Mesendoderm (in vitro differentiated cells): ENCODE results near the gene AP3B2.

ENCODE experiments used
- DNase-seq: peaks from one replicate; pipeline ENCODE4 v3.0.0; 2013
- H2AK5ac ChIP-seq: 2 replicates; pipeline ENCODE4 v1.6.1; 2013; ENCODE audit warnings: low read length, inconsistent platforms
- H2BK120ac ChIP-seq: 2 replicates; pipeline ENCODE4 v1.6.1; 2013; ENCODE audit warnings: low read depth, mild to moderate bottlenecking, low read length, moderate library complexity, mixed read lengths
- H2BK15ac ChIP-seq: replicated peaks from 2 replicates; pipeline ENCODE4 v1.6.1; 2013; ENCODE audit warnings: low read depth, mild to moderate bottlenecking, moderate library complexity
- H2BK5ac ChIP-seq: 2 replicates; pipeline ENCODE4 v1.6.1; 2013; ENCODE audit warnings: low read length, inconsistent platforms
- H3K18ac ChIP-seq: 2 replicates; pipeline ENCODE4 v1.6.1; 2013; ENCODE audit warnings: mild to moderate bottlenecking, low read length, mixed read lengths
- H3K23ac ChIP-seq: one replicate; pipeline ENCODE4 v1.6.1; 2013; ENCODE audit warnings: low read length
- H3K27ac ChIP-seq: 2 replicates; pipeline ENCODE4 v1.5.1; 2013; ENCODE audit warnings: low read depth, mild to moderate bottlenecking, inconsistent platforms, low read length, moderate library complexity
- H3K27me3 ChIP-seq: 2 replicates; pipeline ENCODE4 v1.6.1; 2013; ENCODE audit warnings: low read length, control low read depth, mild to moderate bottlenecking, inconsistent platforms; ENCODE audit not compliant: insufficient read depth, poor library complexity
- H3K36me3 ChIP-seq: 2 replicates; pipeline ENCODE4 v1.6.1; 2013; ENCODE audit warnings: low read length, inconsistent platforms; ENCODE audit not compliant: control insufficient read depth, insufficient read depth
- H3K4ac ChIP-seq: one replicate; pipeline ENCODE4 v1.6.1; 2013; ENCODE audit warnings: low read depth, mild to moderate bottlenecking, low read length, moderate library complexity
- H3K4me1 ChIP-seq: 2 replicates; pipeline ENCODE4 v1.6.1; 2013; ENCODE audit warnings: low read depth, low read length, inconsistent platforms; ENCODE audit not compliant: control insufficient read depth
- H3K4me2 ChIP-seq: 2 replicates; pipeline ENCODE4 v1.6.1; 2013; ENCODE audit warnings: low read length
- H3K4me3 ChIP-seq: 2 replicates; pipeline ENCODE4 v1.5.1; 2013; ENCODE audit warnings: mild to moderate bottlenecking, low read length
- H3K56ac ChIP-seq: one replicate; pipeline ENCODE4 v1.6.1; 2013; ENCODE audit warnings: low read length
- H3K79me1 ChIP-seq: 2 replicates; pipeline ENCODE4 v1.6.1; 2013; ENCODE audit warnings: low read length, inconsistent platforms
- H3K79me2 ChIP-seq: 2 replicates; pipeline ENCODE4 v1.6.1; 2013; ENCODE audit warnings: mild to moderate bottlenecking, low read length; ENCODE audit not compliant: control insufficient read depth, insufficient read depth
- H3K9ac ChIP-seq: 2 replicates; pipeline ENCODE4 v1.6.1; 2013; ENCODE audit warnings: low read length, inconsistent platforms
- H4K5ac ChIP-seq: one replicate; pipeline ENCODE4 v1.6.1; 2013; ENCODE audit warnings: low read length
- H4K8ac ChIP-seq: one replicate; pipeline ENCODE4 v1.6.1; 2013; ENCODE audit warnings: low read depth, mild to moderate bottlenecking, control low read depth, low read length, moderate library complexity
- WGBS: extraction: QIAGEN DNeasy Blood & Tissue Kit; methylation state at CpG from one replicate; pipeline ENCODE4 v1.1.7; 2013; ENCODE audit warnings: low lambda C conversion rate, missing lambda C conversion rate; ENCODE audit not compliant: insufficient coverage; ENCODE audit errors: extremely low coverage; 5-methylcytosine and 5-hydroxymethylcytosine counted together

The AP3B2 gene

DNA sequence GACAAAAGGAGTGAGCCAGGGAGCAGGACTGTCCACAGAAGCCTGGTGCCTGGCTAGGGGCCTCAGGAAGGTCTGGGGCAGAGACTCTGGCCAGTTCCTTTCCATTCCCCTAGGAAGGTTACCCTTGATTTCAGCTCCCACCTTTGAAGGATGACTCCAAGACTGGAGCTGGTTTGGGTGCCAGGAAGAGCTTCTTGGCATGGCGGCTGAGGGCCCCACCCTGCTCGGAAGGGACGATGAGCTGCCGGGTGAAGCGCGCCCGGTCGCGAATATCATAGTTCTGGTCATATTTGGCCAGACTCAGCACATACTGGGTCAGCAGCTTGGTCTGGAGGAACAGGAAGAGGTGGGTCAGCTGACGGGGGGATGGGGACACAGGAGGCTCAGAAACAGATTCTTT is 43.1 kb downstream of the AP3B2 start:
- Histone ChIP-seq H3K4me1 (no peaks in the 10 kb centered on the region), H3K4me2 (no peak overlapping the region), H3K36me3 (no peaks in the 10 kb centered on the region), H2BK15ac (no peak overlapping the region), H3K27ac (no peak overlapping the region), H2AK5ac (no peak overlapping the region), H3K79me2 (no peaks in the 10 kb centered on the region), H2BK120ac (no peak overlapping the region), H3K27me3 (no peaks in the 10 kb centered on the region), H3K9ac (no peak overlapping the region), H4K5ac (no peak overlapping the region), H4K8ac (no peak overlapping the region), H3K23ac (no peak overlapping the region), H3K56ac (no peak overlapping the region), H3K18ac (no peak overlapping the region), H3K4me3 (no peak overlapping the region), H2BK5ac (no peak overlapping the region), H3K79me1 (no peaks in the 10 kb centered on the region), H3K4ac (no peak overlapping the region)
- no peak for DNase-seq
- no CpG with 5 or more reads among the region's 10 CpGs for WGBS

DNA sequence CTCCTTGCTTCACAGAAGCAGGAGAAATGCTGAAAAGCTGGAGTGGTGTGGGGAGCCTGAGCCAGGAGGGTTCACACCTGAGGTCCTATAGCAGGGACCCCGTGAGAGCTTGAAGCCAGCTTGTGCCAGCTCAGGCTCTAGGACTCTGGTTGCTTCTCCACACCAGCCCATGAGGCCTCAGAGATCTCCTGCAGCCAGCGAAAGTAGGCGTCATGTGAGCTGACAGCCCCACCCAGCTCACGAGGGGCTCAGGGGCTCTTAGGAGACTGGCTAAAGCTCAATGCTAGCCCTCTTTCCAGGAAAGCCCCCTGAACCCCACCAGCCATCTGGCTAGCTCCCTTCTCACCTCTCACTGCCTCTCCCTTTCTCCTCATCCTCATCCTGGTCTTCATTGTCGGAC is 45.7 kb downstream of the AP3B2 start:
- H3K4me3 ChIP-seq = no peak overlapping the region
- H3K56ac ChIP-seq = no peak overlapping the region
- H3K79me1 ChIP-seq = no peaks in the 10 kb centered on the region
- H3K27ac ChIP-seq = no peak overlapping the region
- H3K79me2 ChIP-seq = no peaks in the 10 kb centered on the region
- no peak overlapping the region for H3K4ac ChIP-seq
- H3K4me1 ChIP-seq = no peaks in the 10 kb centered on the region
- H3K4me2 ChIP-seq = no peak overlapping the region
- no peak overlapping the region for H3K23ac ChIP-seq
- no peak overlapping the region for H2BK120ac ChIP-seq
- no peak overlapping the region for H2BK5ac ChIP-seq
- no peak for DNase-seq
- H3K18ac ChIP-seq = no peak overlapping the region
- H2BK15ac ChIP-seq = no peak overlapping the region
- H3K27me3 ChIP-seq = no peaks in the 10 kb centered on the region
- no peak overlapping the region for H2AK5ac ChIP-seq
- no peak overlapping the region for H4K8ac ChIP-seq
- no peak overlapping the region for H4K5ac ChIP-seq
- H3K9ac ChIP-seq = no peak overlapping the region
- WGBS = no CpG with 5 or more reads among the region's 5 CpGs
- H3K36me3 ChIP-seq = no peaks in the 10 kb centered on the region

DNA sequence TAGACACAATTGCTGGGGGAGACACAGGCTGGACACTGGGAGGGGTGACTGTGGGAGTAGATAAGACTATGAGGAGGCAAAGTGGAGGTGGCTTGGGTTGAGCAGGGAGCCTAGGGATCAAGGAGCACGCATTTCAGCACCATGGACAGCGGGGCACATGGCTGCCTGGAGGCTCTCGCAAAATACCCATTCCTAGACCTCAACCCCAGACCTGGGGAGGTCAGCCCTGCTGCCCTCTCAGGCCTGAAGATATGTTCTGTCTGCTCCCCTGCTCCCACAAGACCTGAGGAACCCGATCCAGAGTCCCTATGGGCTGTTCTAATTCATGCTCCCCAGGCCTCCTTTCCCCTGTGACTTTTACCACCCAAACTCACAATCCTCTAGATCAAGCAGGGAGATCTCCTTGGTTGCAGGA is 46.5 kb downstream of the AP3B2 start:
- no peak overlapping the region for H2BK15ac ChIP-seq
- peak; percentile 77 for DNase-seq
- H2AK5ac ChIP-seq = no peak overlapping the region
- no peak overlapping the region for H3K4ac ChIP-seq
- H3K18ac ChIP-seq = no peak overlapping the region
- no peak overlapping the region for H2BK120ac ChIP-seq
- H3K56ac ChIP-seq = no peak overlapping the region
- no CpG with 5 or more reads among the region's 4 CpGs for WGBS
- no peaks in the 10 kb centered on the region for H3K4me1 ChIP-seq
- no peaks in the 10 kb centered on the region for H3K79me2 ChIP-seq
- H3K27ac ChIP-seq = no peak overlapping the region
- no peak overlapping the region for H4K5ac ChIP-seq
- no peak overlapping the region for H3K4me2 ChIP-seq
- H3K4me3 ChIP-seq = no peak overlapping the region
- H3K23ac ChIP-seq = no peak overlapping the region
- no peak overlapping the region for H2BK5ac ChIP-seq
- H3K79me1 ChIP-seq = no peaks in the 10 kb centered on the region
- H3K27me3 ChIP-seq = no peaks in the 10 kb centered on the region
- H4K8ac ChIP-seq = no peak overlapping the region
- no peaks in the 10 kb centered on the region for H3K36me3 ChIP-seq
- no peak overlapping the region for H3K9ac ChIP-seq

DNA sequence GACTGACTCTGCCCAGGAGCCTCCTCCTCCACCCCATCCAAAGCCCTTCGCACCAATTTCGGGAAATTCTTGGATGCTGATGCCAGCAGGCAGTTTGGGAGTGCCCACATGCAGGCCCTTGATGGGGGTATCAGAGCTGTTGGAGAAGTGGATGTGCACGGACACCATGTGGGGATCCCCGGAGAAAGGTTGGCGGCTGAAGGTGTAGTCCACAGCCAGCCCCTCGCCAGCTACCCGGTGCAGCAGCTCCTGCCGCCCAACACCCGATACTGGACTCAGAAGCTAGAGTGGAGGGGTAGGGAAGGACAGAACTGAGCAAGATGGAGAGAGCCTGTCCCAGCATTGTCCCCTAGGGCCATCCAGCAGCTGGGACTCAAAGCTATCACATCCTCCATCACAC is 47.0 kb downstream of the AP3B2 start:
- Histone ChIP-seq H3K4me2 (no peak overlapping the region), H3K36me3 (no peaks in the 10 kb centered on the region), H3K79me1 (no peaks in the 10 kb centered on the region), H4K5ac (no peak overlapping the region), H4K8ac (no peak overlapping the region), H3K4me3 (no peak overlapping the region), H3K18ac (no peak overlapping the region), H3K27ac (no peak overlapping the region), H2AK5ac (no peak overlapping the region), H3K27me3 (no peaks in the 10 kb centered on the region), H2BK15ac (no peak overlapping the region), H3K56ac (no peak overlapping the region), H3K9ac (no peak overlapping the region), H2BK120ac (no peak overlapping the region), H3K23ac (no peak overlapping the region), H3K4me1 (no peaks in the 10 kb centered on the region), H3K4ac (no peak overlapping the region), H3K79me2 (no peaks in the 10 kb centered on the region), H2BK5ac (no peak overlapping the region)
- no CpG with 5 or more reads among the region's 9 CpGs for WGBS
- DNase-seq = no peak

DNA sequence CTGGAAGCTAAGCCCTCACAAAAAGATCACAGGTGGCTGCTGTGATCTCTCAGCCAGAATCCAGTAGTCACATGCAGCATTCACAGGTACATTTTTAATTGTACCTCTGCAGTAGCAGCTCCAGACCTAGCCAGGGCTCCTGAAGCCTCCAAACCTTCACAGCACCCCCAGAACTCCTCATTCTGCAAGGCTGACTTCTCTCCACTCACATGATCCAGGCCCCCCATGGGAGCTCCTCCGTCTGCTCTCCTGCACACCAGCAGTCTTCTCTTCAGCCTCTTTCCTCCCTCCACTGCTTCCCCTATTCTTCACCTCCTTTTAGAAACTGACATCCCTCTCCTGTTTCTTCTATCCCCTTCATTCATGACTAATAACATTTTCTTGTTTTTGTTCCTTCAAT is 49.3 kb downstream of the AP3B2 start:
- no peak overlapping the region for H4K5ac ChIP-seq
- H2BK120ac ChIP-seq = no peak overlapping the region
- no peak overlapping the region for H2BK5ac ChIP-seq
- no peaks in the 10 kb centered on the region for H3K79me2 ChIP-seq
- no peak overlapping the region for H3K4me2 ChIP-seq
- no CpG with 5 or more reads among the region's 1 CpG for WGBS
- no peak overlapping the region for H2BK15ac ChIP-seq
- H3K23ac ChIP-seq = no peak overlapping the region
- H3K36me3 ChIP-seq = no peaks in the 10 kb centered on the region
- H3K4ac ChIP-seq = no peak overlapping the region
- H2AK5ac ChIP-seq = no peak overlapping the region
- no peak overlapping the region for H3K27ac ChIP-seq
- H3K4me1 ChIP-seq = no peaks in the 10 kb centered on the region
- H3K56ac ChIP-seq = no peak overlapping the region
- no peak overlapping the region for H3K9ac ChIP-seq
- H4K8ac ChIP-seq = no peak overlapping the region
- no peak overlapping the region for H3K4me3 ChIP-seq
- DNase-seq = no peak
- H3K18ac ChIP-seq = no peak overlapping the region
- H3K27me3 ChIP-seq = no peaks in the 10 kb centered on the region
- no peaks in the 10 kb centered on the region for H3K79me1 ChIP-seq

DNA sequence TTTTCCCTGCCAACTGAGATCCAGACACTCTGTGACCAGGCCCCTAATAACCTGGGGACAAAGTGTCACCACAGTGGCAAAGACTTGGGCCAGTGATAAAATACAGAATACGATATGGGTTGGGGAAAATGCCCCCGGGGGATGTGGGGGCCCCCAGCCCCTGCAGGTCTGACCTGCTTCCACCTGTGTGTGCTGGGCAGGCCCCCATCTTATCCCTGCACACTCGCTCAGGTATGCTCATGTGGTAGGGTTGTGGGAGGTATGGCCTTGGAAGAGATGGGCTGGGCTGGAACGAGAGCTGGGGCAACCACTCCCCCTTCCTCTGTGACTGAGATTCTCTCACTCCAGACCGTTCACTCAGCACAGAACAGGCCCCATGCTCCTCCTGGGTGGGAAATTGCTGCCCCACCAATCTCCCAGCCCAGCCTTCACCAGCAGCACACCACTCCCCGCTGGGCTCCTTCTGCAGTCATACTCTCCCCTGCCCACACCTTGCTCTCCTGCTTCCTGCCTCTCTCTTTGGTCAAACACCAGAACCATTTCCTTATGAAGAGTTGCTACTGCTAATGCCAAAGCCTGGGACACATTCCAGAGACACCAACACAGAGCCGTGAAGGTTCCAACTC is 52.9 kb downstream of the AP3B2 start:
- no peak overlapping the region for H4K5ac ChIP-seq
- H3K79me1 ChIP-seq = no peaks in the 10 kb centered on the region
- no peaks in the 10 kb centered on the region for H3K4me1 ChIP-seq
- no peak overlapping the region for H4K8ac ChIP-seq
- no peak overlapping the region for H3K9ac ChIP-seq
- H3K27me3 ChIP-seq = no peaks in the 10 kb centered on the region
- H3K27ac ChIP-seq = no peak overlapping the region
- H2BK120ac ChIP-seq = no peak overlapping the region
- no peak for DNase-seq
- no peak overlapping the region for H2BK5ac ChIP-seq
- H3K23ac ChIP-seq = no peak overlapping the region
- H3K18ac ChIP-seq = no peak overlapping the region
- H3K4me3 ChIP-seq = no peak overlapping the region
- H2AK5ac ChIP-seq = no peak overlapping the region
- H3K36me3 ChIP-seq = no peaks in the 10 kb centered on the region
- H3K79me2 ChIP-seq = no peaks in the 10 kb centered on the region
- H3K4ac ChIP-seq = no peak overlapping the region
- H3K4me2 ChIP-seq = no peak overlapping the region
- H3K56ac ChIP-seq = no peak overlapping the region
- no peak overlapping the region for H2BK15ac ChIP-seq
- WGBS = no CpG with 5 or more reads among the region's 7 CpGs
